CD8-positive, alpha-beta memory T cell (primary cell): ENCODE measurements around the gene AKAP10. TPM values are rescaled to one million over a fixed set of nuclear protein-coding genes. Genes with fewer than 3 reads are reported as not detected.
"Not testable (repeated sequence)": the region's sequence is repeated elsewhere in the genome, so short reads cannot be mapped to it uniquely, and the experiment has no call there.

Experiments
- CTCF ChIA-PET: fragments of 350-600 bp; sonication (Branson Sonifier 250); formaldehyde crosslinking; loops from one replicate; lab custom pipeline; 2021; ENCODE audit warnings: antibody characterized with exemption; lab: Charles Lee
- POLR2A ChIA-PET: fragments of 350-600 bp; sonication (Branson Sonifier 250); formaldehyde crosslinking; loops from one replicate; lab custom pipeline; 2021; ENCODE audit warnings: antibody characterized with exemption; lab: Charles Lee
- DNase-seq, 5 donors: peaks; one replicate each; pipeline versions ENCODE4 v3.0.0 to v3.0.0-alpha.2; 2020 to 2022; ENCODE audit warnings: mixed read lengths in 1 of 5
- H3K27ac ChIP-seq: one replicate; pipeline ENCODE4 v1.7.0; 2013; ENCODE audit warnings: low read depth, mild to moderate bottlenecking, low read length, moderate library complexity
- H3K27me3 ChIP-seq: 2 replicates; pipeline ENCODE4 v1.7.0; 2013; ENCODE audit warnings: low read length, mild to moderate bottlenecking; ENCODE audit not compliant: insufficient read depth, poor library complexity, severe bottlenecking
- H3K36me3 ChIP-seq: 2 replicates; pipeline ENCODE4 v1.7.0; 2013; ENCODE audit warnings: mild to moderate bottlenecking, low read length, moderate library complexity; ENCODE audit not compliant: insufficient read depth
- H3K4me1 ChIP-seq: 2 replicates; pipeline ENCODE4 v1.7.0; 2013; ENCODE audit warnings: mild to moderate bottlenecking, low read length, moderate library complexity; ENCODE audit not compliant: insufficient read depth
- H3K4me3 ChIP-seq: 2 replicates; pipeline ENCODE4 v1.7.0; 2013; ENCODE audit warnings: mild to moderate bottlenecking, low read length
- H3K9me3 ChIP-seq: 2 replicates; pipeline ENCODE4 v1.7.0; 2013; ENCODE audit warnings: mild to moderate bottlenecking, low read length
- H3K27ac Mint-ChIP-seq, 8 donors: one replicate each; pipeline ENCODE4 v1.8.0; 2020 to 2021; ENCODE audit warnings: mixed read lengths in 8 of 8, mild to moderate bottlenecking in 6 of 8, inconsistent platforms in 3 of 8, moderate library complexity in 3 of 8
- H3K27me3 Mint-ChIP-seq, 2 donors: one replicate each; pipeline ENCODE4 v1.8.0; 2020 to 2021; ENCODE audit warnings: mixed read lengths in 2 of 2, mild to moderate bottlenecking in 1 of 2, moderate library complexity in 1 of 2
- H3K36me3 Mint-ChIP-seq, 3 donors: one replicate each; pipeline ENCODE4 v1.8.0; 2020 to 2021; ENCODE audit warnings: mixed read lengths in 3 of 3, inconsistent platforms in 1 of 3, mild to moderate bottlenecking in 1 of 3
- H3K4me1 Mint-ChIP-seq, 3 donors: one replicate each; pipeline ENCODE4 v1.8.0; 2020 to 2021; ENCODE audit warnings: mixed read lengths in 3 of 3, inconsistent platforms in 1 of 3, mild to moderate bottlenecking in 1 of 3
- H3K4me3 Mint-ChIP-seq, 7 donors: one replicate each; pipeline ENCODE4 v1.8.0; 2020 to 2021; ENCODE audit warnings: mixed read lengths in 7 of 7, mild to moderate bottlenecking in 6 of 7, moderate library complexity in 4 of 7, inconsistent platforms in 2 of 7
- H3K9me3 Mint-ChIP-seq, 5 donors: one replicate each; pipeline ENCODE4 v1.8.0; 2020 to 2022; ENCODE audit warnings: mixed read lengths in 5 of 5, mild to moderate bottlenecking in 3 of 5, moderate library complexity in 2 of 5, inconsistent platforms in 1 of 5
- polyA plus RNA-seq: library from polyadenylated mRNA; unstranded; fragments of 300-500 nt; fragmentation: Illumina TruSeq; gene quantifications from one replicate; pipeline ENCODE4 v1.2.3, GENCODE V29; 2021
- total RNA-seq, 2 experiments: library from RNA; stranded (reverse); gene quantifications; one replicate each; pipeline ENCODE4 v1.2.3, GENCODE V29; 2021

The AKAP10 gene
- total RNA-seq (10 to 100 TPM; 31.7 to 32.6 TPM), polyA plus RNA-seq (24.1 TPM)

- Mint-ChIP-seq H3K36me3 (peaks cover 0 to 38% (median 5%) of the 10 kb centered on the region in 3 donors), H3K9me3 (no peaks in the 10 kb centered on the region), H3K27me3 (no peaks in the 10 kb centered on the region), H3K4me3 (peak within 1 kb of the TSS; percentile 90 to 99 (median 97)), H3K4me1 (peaks cover 45 to 56% (median 55%) of the 10 kb centered on the region in 3 donors), H3K27ac (peak within 1 kb of the TSS; percentile 92 to 99 (median 97))
- H3K36me3 ChIP-seq: no peaks in the 10 kb centered on the region
- H3K4me1 ChIP-seq: peaks cover 32% of the 10 kb centered on the region
- H3K4me3 ChIP-seq: peak within 1 kb of the TSS; percentile 89
- H3K27me3 ChIP-seq: no peaks in the 10 kb centered on the region
- DNase-seq: peak; percentile 86 to 93 (median 91)
- no peaks in the 10 kb centered on the region for H3K9me3 ChIP-seq
- peak within 1 kb of the TSS; percentile 93 for H3K27ac ChIP-seq
- ChIA-PET POLR2A (interaction anchor here (1.0 to 2.1 kb wide), 4 partner anchors 32 to 1066 kb away, joined by 4 to 16 read pairs (median 6); partner anchors contain the start of genes SPECC1 and ULK2), CTCF (interaction anchor here (1.2 to 3.8 kb wide), 3 partner anchors 15 to 34 kb away, joined by 5 to 22 read pairs (median 8); partner anchors contain the start of gene SPECC1)
Observed at GRCh38 chr17:19977293-19978208, at the start of gene AKAP10. Gene AKAP10, minus strand, starts transcription at chr17:19977828. Its CDS starts 149 bp downstream, at chr17:19977679.

DNA sequence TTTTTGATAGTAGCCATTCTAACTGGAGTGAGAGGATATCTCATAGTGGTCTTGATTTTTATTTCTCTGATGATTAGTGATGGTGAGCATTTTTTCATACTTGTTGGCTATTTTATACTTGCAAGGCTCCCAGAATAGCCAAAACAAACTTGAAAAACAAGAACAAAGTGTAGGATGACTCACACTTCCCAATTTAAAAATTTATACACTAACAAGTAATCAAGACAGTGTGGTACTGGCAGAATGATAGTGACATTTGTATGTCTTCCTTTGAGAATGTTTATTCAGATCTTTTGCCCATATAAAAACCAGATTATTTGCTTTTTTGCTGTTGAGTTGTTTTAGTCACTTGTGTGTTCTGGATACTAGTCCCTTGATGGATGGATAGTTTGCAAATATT lies 49.3 kb upstream of the AKAP10 start:
- Histone ChIP-seq H3K27ac (no peak overlapping the region), H3K27me3 (no peaks in the 10 kb centered on the region), H3K4me1 (no peaks in the 10 kb centered on the region), H3K36me3 (no peaks in the 10 kb centered on the region), H3K4me3 (no peak overlapping the region), H3K9me3 (no peaks in the 10 kb centered on the region)
- CTCF ChIA-PET: no interaction called here
- Mint-ChIP-seq H3K27ac (no peak overlapping the region), H3K9me3 (no peaks in the 10 kb centered on the region), H3K4me1 (peaks cover 5 to 12% (median 7%) of the 10 kb centered on the region in 3 donors), H3K36me3 (no peaks in the 10 kb centered on the region), H3K4me3 (no peak overlapping the region), H3K27me3 (peaks cover 0 to 1% of the 10 kb centered on the region in 2 donors)
- POLR2A ChIA-PET: no interaction called here
- DNase-seq: no peak

DNA sequence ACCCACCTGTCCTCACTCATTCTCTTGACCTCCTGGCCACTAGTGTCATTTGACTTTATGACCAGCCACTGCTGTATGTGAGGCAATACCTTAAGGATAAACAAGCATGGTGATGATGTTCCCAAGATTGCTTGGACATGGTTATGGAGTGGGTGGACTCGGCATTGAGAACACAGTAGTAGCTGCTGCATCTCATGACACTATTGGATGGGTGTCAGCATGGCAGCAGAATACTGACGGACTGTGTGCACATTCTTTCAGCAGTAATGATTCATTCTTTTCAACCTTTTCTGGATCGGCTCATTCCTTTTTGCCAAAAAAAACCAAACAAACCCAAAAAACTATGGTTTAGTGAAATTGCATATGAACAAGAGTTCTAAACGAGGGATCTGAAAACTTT lies 45.1 kb upstream of the AKAP10 start:
- POLR2A ChIA-PET: no interaction called here
- H3K36me3 ChIP-seq: no peaks in the 10 kb centered on the region
- Mint-ChIP-seq H3K4me3 (no peak overlapping the region), H3K27ac (no peak overlapping the region), H3K9me3 (no peaks in the 10 kb centered on the region), H3K27me3 (no peaks in the 10 kb centered on the region), H3K4me1 (no peaks in the 10 kb centered on the region), H3K36me3 (peaks cover 0 to 4% (median 0%) of the 10 kb centered on the region in 3 donors)
- no peaks in the 10 kb centered on the region for H3K27me3 ChIP-seq
- no peaks in the 10 kb centered on the region for H3K4me1 ChIP-seq
- H3K9me3 ChIP-seq: no peaks in the 10 kb centered on the region
- DNase-seq: no peak
- H3K4me3 ChIP-seq: no peak overlapping the region
- CTCF ChIA-PET: interaction anchor here (1.8 to 1.9 kb wide), 2 partner anchors 14 to 30 kb away, joined by 3 to 6 read pairs; partner anchors contain the start of gene SPECC1
- H3K27ac ChIP-seq: no peak overlapping the region

DNA sequence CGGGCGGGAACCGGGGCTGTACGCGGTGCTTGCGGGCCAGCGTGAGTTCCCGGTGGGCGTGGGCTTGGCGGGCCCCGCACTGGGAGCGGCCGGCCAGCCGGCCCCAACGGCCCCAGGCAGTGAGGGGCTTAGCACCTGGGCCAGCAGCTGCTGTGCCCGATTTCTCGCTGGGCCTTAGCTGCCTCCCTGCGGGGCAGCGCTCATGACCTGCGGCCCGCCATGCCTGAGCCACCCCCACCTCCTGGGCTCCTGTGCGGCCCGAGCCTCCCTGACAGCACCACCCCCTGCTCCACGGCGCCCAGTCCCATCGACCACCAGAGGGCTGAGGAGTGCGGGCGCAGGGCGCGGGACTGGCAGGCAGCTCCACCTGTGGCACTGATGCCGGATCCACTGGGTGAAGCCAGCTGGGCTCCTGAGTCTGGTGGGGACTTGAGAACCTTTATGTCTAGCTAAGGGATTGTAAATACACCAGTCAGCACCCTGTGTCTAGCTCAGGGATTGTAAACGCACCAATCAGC lies 38.9 kb upstream of the AKAP10 start:
- H3K36me3 Mint-ChIP-seq: peaks cover 0 to 11% (median 0%) of the 10 kb centered on the region in 3 donors
- DNase-seq, H3K4me1 ChIP-seq, H3K4me3 ChIP-seq, H3K4me3 Mint-ChIP-seq, POLR2A ChIA-PET, H3K4me1 Mint-ChIP-seq, H3K27ac Mint-ChIP-seq, H3K27me3 ChIP-seq, H3K9me3 Mint-ChIP-seq, H3K27ac ChIP-seq, H3K36me3 ChIP-seq, H3K9me3 ChIP-seq: not testable (repeated sequence)
- H3K27me3 Mint-ChIP-seq: peaks cover 21 to 34% of the 10 kb centered on the region in 2 donors
- CTCF ChIA-PET: interaction anchor here (1.5 kb wide), 1 partner anchor 24 kb away, joined by 3 read pairs; no protein-coding TSS in a partner anchor

DNA sequence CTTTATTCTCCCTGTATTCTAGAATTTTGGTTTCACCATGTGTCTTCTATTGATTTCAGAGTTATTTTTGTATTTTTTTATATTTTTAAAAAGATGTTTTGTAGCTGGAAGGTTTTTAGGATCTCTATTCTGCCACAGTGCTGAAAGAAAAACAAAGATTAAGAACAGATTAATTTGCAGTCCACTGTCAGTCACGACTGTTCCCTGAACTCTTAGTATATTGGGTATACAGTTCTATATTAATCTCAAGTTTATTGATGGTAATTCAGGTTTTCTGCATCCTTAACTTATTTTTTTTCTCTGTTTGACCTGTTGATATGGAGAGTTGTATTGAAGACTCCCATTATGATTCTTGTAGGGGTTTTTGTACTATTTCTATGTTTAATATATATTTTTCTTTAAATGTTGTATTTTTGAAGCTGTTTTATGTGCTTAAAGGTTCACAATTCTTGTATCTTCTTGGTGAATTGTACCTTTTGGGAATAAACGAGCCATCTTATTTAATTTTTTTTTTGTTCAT lies 34.4 kb upstream of the AKAP10 start:
- no peaks in the 10 kb centered on the region for H3K9me3 ChIP-seq
- no peak overlapping the region for H3K27ac ChIP-seq
- no peak overlapping the region for H3K27ac Mint-ChIP-seq
- H3K27me3 ChIP-seq: peaks cover 4% of the 10 kb centered on the region
- ChIA-PET CTCF (interaction anchor here (2.3 to 2.8 kb wide), 2 partner anchors 19 to 34 kb away, joined by 8 to 13 read pairs; partner anchors contain the start of gene AKAP10), POLR2A (no interaction called here)
- H3K4me1 ChIP-seq: peaks cover 12% of the 10 kb centered on the region
- H3K27me3 Mint-ChIP-seq: peaks cover 25 to 47% of the 10 kb centered on the region in 2 donors
- no peaks in the 10 kb centered on the region for H3K9me3 Mint-ChIP-seq
- no peaks in the 10 kb centered on the region for H3K36me3 ChIP-seq
- no peak overlapping the region for H3K4me3 ChIP-seq
- peaks cover 11 to 15% (median 14%) of the 10 kb centered on the region in 3 donors for H3K4me1 Mint-ChIP-seq
- peaks cover 0 to 1% (median 0%) of the 10 kb centered on the region in 3 donors for H3K36me3 Mint-ChIP-seq
- H3K4me3 Mint-ChIP-seq: peak overlapping the region in 2 of 7 donors; percentile 11 to 19
- DNase-seq: no peak

DNA sequence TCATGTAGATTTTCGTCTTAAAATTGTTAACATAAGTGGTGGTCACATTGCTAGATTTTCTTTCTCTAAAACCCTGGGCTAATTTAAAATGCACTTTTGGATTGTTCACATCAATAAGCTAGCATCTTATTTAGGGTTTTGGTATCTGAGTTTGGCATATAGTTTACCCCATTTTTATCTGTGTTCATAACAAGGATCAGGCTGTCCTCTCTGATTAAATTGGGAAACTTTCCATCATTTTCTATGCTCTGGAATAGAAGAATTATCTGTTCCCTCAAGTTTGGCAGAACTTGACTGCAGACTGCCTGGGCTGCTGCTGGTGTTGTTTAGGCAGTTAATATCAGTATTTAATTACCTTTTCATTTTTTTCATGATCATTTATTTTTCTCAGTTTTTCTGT lies 33.3 kb upstream of the AKAP10 start:
- POLR2A ChIA-PET: no interaction called here
- CTCF ChIA-PET: interaction anchor here (1.0 to 2.8 kb wide), 5 partner anchors 18 to 102 kb away, joined by 3 to 13 read pairs (median 4); partner anchors contain the start of gene AKAP10
- H3K27me3 Mint-ChIP-seq: peaks cover 27 to 54% of the 10 kb centered on the region in 2 donors
- H3K27ac Mint-ChIP-seq: no peak overlapping the region
- peaks cover 12% of the 10 kb centered on the region for H3K4me1 ChIP-seq
- H3K4me1 Mint-ChIP-seq: peaks cover 11 to 15% (median 14%) of the 10 kb centered on the region in 3 donors
- H3K36me3 ChIP-seq: no peaks in the 10 kb centered on the region
- DNase-seq: no peak
- H3K27ac ChIP-seq: no peak overlapping the region
- peak overlapping the region; percentile 62 to 94 (median 87) for H3K4me3 Mint-ChIP-seq
- no peaks in the 10 kb centered on the region for H3K36me3 Mint-ChIP-seq
- H3K9me3 Mint-ChIP-seq: no peaks in the 10 kb centered on the region
- no peak overlapping the region for H3K4me3 ChIP-seq
- H3K27me3 ChIP-seq: peaks cover 4% of the 10 kb centered on the region
- H3K9me3 ChIP-seq: no peaks in the 10 kb centered on the region

DNA sequence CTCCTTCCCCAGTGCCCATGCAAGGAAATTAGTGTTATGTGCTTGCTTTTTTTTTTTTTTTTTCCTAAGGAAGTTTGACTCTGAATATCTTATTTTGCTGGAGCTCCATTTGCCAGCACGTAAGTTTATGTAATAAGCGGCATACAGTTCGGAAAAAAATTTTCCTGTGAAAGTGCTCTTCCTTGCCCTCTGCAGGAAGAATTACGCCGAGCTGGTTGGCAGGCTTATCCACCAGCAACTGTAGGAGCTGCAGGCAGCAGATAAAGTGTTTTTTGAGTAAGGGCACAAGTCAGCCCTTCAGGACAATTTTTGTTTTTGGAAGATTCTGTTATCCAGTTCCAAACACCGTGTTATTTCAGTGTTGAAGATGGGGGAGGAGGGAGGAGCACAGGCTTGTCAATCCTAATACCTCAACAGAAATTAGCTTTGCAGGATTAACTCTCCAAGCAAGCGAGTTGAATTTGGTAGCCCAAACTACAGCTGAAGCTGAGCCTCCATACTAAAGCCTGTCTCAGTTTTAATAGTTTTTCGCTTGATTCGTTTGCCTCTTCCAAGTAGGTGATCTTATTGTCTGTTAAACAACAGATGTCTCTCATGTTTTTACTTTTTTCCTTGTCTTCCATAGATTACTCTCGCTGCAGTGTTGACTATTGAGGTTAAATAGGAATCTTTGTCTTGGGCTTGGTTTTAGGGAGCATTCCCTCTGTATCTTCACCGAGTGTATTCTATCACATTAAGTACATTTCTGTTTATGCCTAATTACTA lies 32.7 kb upstream of the AKAP10 start:
- ChIA-PET CTCF (interaction anchor here (0.7 to 2.8 kb wide), 10 partner anchors 15 to 103 kb away, joined by 3 to 13 read pairs (median 4); partner anchors contain the start of gene AKAP10), POLR2A (interaction anchor here (0.6 to 2.3 kb wide), 4 partner anchors 33 to 147 kb away, joined by 3 to 16 read pairs (median 6); partner anchors contain the start of gene AKAP10)
- Mint-ChIP-seq H3K4me3 (peak overlapping the region; percentile 62 to 94 (median 87)), H3K9me3 (no peaks in the 10 kb centered on the region), H3K27me3 (peaks cover 31 to 53% of the 10 kb centered on the region in 2 donors), H3K36me3 (no peaks in the 10 kb centered on the region), H3K27ac (peak overlapping the region in 6 of 8 donors; percentile 11 to 88 (median 59)), H3K4me1 (peaks cover 11 to 15% (median 14%) of the 10 kb centered on the region in 3 donors)
- Histone ChIP-seq H3K9me3 (no peaks in the 10 kb centered on the region), H3K4me3 (peak overlapping the region; percentile 82), H3K36me3 (no peaks in the 10 kb centered on the region), H3K27me3 (peaks cover 4% of the 10 kb centered on the region), H3K27ac (no peak overlapping the region), H3K4me1 (peaks cover 12% of the 10 kb centered on the region)
- DNase-seq: peak in 1 of 5 donors; percentile 7
